IMR-90 (cell line): ENCODE measurements around the gene ZDHHC1. TPM values are rescaled to one million over a fixed set of nuclear protein-coding genes. Genes with fewer than 3 reads are reported as not detected.

Experiments
- ATAC-seq: fragments of 200-7000 bp; cut with Tn5 transposase; 2 replicates; pipeline ENCODE4 v1.9.1; 2020; ENCODE audit warnings: low read depth, mild to moderate bottlenecking, moderate library complexity
- BruUV-seq: library from RNA; stranded (reverse); fragments of 400-500 nt; replicated peaks from 2 replicates; lab custom pipeline; 2021; lab: Mats Ljungman, UMichigan
- CTCF ChIA-PET: fragments of 300-600 bp; formaldehyde crosslinking; extraction: SDS; loops from one replicate; lab custom pipeline; 2021; ENCODE audit warnings: antibody characterized with exemption; lab: Yijun Ruan, JAX
- POLR2A ChIA-PET: fragments of 300-600 bp; sonication (Branson Sonifier 250); formaldehyde crosslinking; loops from one replicate; lab custom pipeline; 2022; ENCODE audit warnings: antibody characterized with exemption; ENCODE audit not compliant: unreplicated experiment; lab: Charles Lee
- DNase-seq: peaks from one replicate; pipeline ENCODE4 v3.0.0; 2013
- H2AFZ ChIP-seq: replicated peaks from 2 replicates; pipeline ENCODE3; 2013; ENCODE audit warnings: low read length, mild to moderate bottlenecking; ENCODE audit not compliant: poor library complexity
- H2AK5ac ChIP-seq: 2 replicates; pipeline ENCODE4 v1.6.1; 2013; ENCODE audit warnings: low read depth, low read length, inconsistent platforms
- H2AK9ac ChIP-seq: replicated peaks from 2 replicates; pipeline ENCODE3; 2013; ENCODE audit warnings: mild to moderate bottlenecking, low read depth, low read length, moderate library complexity; ENCODE audit not compliant: poor library complexity
- H2BK120ac ChIP-seq: 2 replicates; pipeline ENCODE4 v1.6.1; 2013; ENCODE audit warnings: low read depth, low read length, inconsistent platforms
- H2BK15ac ChIP-seq: 3 replicates; pipeline ENCODE4 v1.6.1; 2013; ENCODE audit warnings: low read depth, low read length, inconsistent platforms
- H2BK20ac ChIP-seq: 2 replicates; pipeline ENCODE4 v1.6.1; 2013; ENCODE audit warnings: low read depth, mild to moderate bottlenecking, inconsistent platforms, low read length, moderate library complexity
- H2BK5ac ChIP-seq: 2 replicates; pipeline ENCODE4 v1.6.1; 2013; ENCODE audit warnings: mild to moderate bottlenecking, low read depth, low read length, inconsistent platforms; ENCODE audit not compliant: poor library complexity, severe bottlenecking
- H3K14ac ChIP-seq: replicated peaks from 2 replicates; pipeline ENCODE4 v1.6.1; 2013; ENCODE audit warnings: low read depth, low read length, inconsistent platforms
- H3K18ac ChIP-seq: 2 replicates; pipeline ENCODE4 v1.6.1; 2013; ENCODE audit warnings: low read depth, low read length, control low read depth
- H3K23ac ChIP-seq: 2 replicates; pipeline ENCODE4 v1.6.1; 2013; ENCODE audit warnings: low read depth, low read length, inconsistent platforms
- H3K27ac ChIP-seq: 2 replicates; pipeline ENCODE4 v1.5.1; 2013; ENCODE audit warnings: mild to moderate bottlenecking, control low read depth, low read length; ENCODE audit not compliant: insufficient read depth
- H3K27me3 ChIP-seq: 2 replicates; pipeline ENCODE4 v1.6.1; 2013; ENCODE audit warnings: low read length; ENCODE audit not compliant: control insufficient read depth, insufficient read depth
- H3K36me3 ChIP-seq: 2 replicates; pipeline ENCODE4 v1.6.1; 2013; ENCODE audit warnings: low read length, mixed read lengths; ENCODE audit not compliant: control insufficient read depth, insufficient read depth
- H3K4ac ChIP-seq: 2 replicates; pipeline ENCODE4 v1.6.1; 2013; ENCODE audit warnings: low read depth, low read length, inconsistent platforms
- H3K4me1 ChIP-seq: 2 replicates; pipeline ENCODE4 v1.6.1; 2013; ENCODE audit warnings: low read length, mixed read lengths; ENCODE audit not compliant: control insufficient read depth, insufficient read depth
- H3K4me2 ChIP-seq: 2 replicates; pipeline ENCODE4 v1.6.1; 2013; ENCODE audit warnings: low read depth, mild to moderate bottlenecking, control low read depth, low read length, moderate library complexity
- H3K4me3 ChIP-seq: 2 replicates; pipeline ENCODE4 v1.5.1; 2013; ENCODE audit warnings: low read depth, mild to moderate bottlenecking, control low read depth, low read length, moderate library complexity; ENCODE audit not compliant: insufficient read depth
- H3K56ac ChIP-seq: 2 replicates; pipeline ENCODE4 v1.6.1; 2013; ENCODE audit warnings: low read length, inconsistent platforms; ENCODE audit not compliant: insufficient read depth; ENCODE audit errors: extremely low read depth
- H3K79me1 ChIP-seq, 2 experiments: 2 replicates each; pipeline ENCODE4 v1.6.1; 2013; ENCODE audit warnings: low read length in 2 of 2, inconsistent platforms in 1 of 2, low read depth in 1 of 2
- H3K9ac ChIP-seq: 2 replicates; pipeline ENCODE4 v1.6.1; 2013; ENCODE audit warnings: low read depth, low read length, control low read depth
- H3K9me1 ChIP-seq: 2 replicates; pipeline ENCODE4 v1.6.1; 2013; ENCODE audit warnings: low read length, inconsistent platforms; ENCODE audit not compliant: insufficient read depth
- H3K9me3 ChIP-seq: 2 replicates; pipeline ENCODE4 v1.6.1; 2013; ENCODE audit warnings: low read length; ENCODE audit not compliant: control insufficient read depth, insufficient read depth
- H4K20me1 ChIP-seq: 2 replicates; pipeline ENCODE4 v1.6.1; 2013; ENCODE audit warnings: low read length, inconsistent platforms; ENCODE audit not compliant: insufficient read depth
- H4K5ac ChIP-seq: 2 replicates; pipeline ENCODE4 v1.6.1; 2013; ENCODE audit warnings: mild to moderate bottlenecking, low read depth, low read length, control low read depth
- H4K8ac ChIP-seq, 2 experiments: 2 replicates each; pipeline ENCODE4 v1.6.1; 2013; ENCODE audit warnings: low read depth in 2 of 2, low read length in 2 of 2, control low read depth in 1 of 2, inconsistent platforms in 1 of 2
- H4K91ac ChIP-seq: 2 replicates; pipeline ENCODE4 v1.6.1; 2013; ENCODE audit warnings: low read depth, low read length, inconsistent platforms; ENCODE audit not compliant: insufficient read depth
- BHLHE40 ChIP-seq: fragments of 150-350 bp; IDR thresholded peaks from 2 replicates; pipeline ENCODE4 v1.6.1; 2016; ENCODE audit warnings: mild to moderate bottlenecking, low read depth, low read length
- CHD1 ChIP-seq: IDR thresholded peaks from 2 replicates; pipeline ENCODE4 v1.6.1; 2012; ENCODE audit warnings: low read depth, low read length, improper control_type of control experiment
- FOS ChIP-seq: fragments of 150-350 bp; IDR thresholded peaks from 2 replicates; pipeline ENCODE4 v1.6.1; 2016; ENCODE audit warnings: low read depth, low read length
- MAFK ChIP-seq: IDR thresholded peaks from 2 replicates; pipeline ENCODE4 v1.6.1; 2012; ENCODE audit warnings: low read depth, low read length, improper control_type of control experiment
- MAZ ChIP-seq: IDR thresholded peaks from 2 replicates; pipeline ENCODE4 v1.6.1; 2012; ENCODE audit warnings: low read depth, mild to moderate bottlenecking, low read length, improper control_type of control experiment, moderate library complexity, borderline replicate concordance
- NFE2L2 ChIP-seq: fragments of 150-350 bp; IDR thresholded peaks from 2 replicates; pipeline ENCODE4 v1.6.1; 2016; ENCODE audit warnings: low read depth, mild to moderate bottlenecking, low read length
- POLR2A ChIP-seq: IDR thresholded peaks from 2 replicates; pipeline ENCODE4 v1.6.1; 2012; ENCODE audit warnings: mild to moderate bottlenecking, low read depth, low read length
- WGBS, 2 experiments: methylation state at CpG; one replicate each; pipeline versions ENCODE4 v1.1.5 to v1.1.7; 2013; ENCODE audit warnings: missing lambda C conversion rate in 2 of 2; ENCODE audit not compliant: insufficient read length in 1 of 2; ENCODE audit errors: extremely low coverage in 2 of 2; 5-methylcytosine and 5-hydroxymethylcytosine counted together
- dilution Hi-C: fragments of 300-500 bp; cut with HindIII; formaldehyde crosslinking; loops from one replicate; pipeline ENCODE4 v1.14.3; 2018; ENCODE audit warnings: low sequenced_read_pairs; ENCODE audit not compliant: unreplicated experiment
- in situ Hi-C: fragments of 300-500 bp; cut with MboI; formaldehyde crosslinking; loops from 3 replicates; pipeline ENCODE4 v1.14.3; 2019; ENCODE audit warnings: low sequenced_read_pairs, inconsistent platforms, mixed read lengths
- intact Hi-C: fragments of 100-400 bp; cut with micrococcal nuclease; formaldehyde crosslinking; loops from 2 replicates; pipeline ENCODE4 v1.10.0; 2022
- polyA plus RNA-seq, 3 experiments: library from polyadenylated mRNA; depleted of rRNA; stranded (reverse); fragments of >200 nt; gene quantifications; 2 replicates each; pipeline ENCODE4 v1.2.3, GENCODE V29; 2012; ENCODE audit warnings: low replicate concordance in 1 of 3
- total RNA-seq: library from RNA; depleted of rRNA; stranded (reverse); fragments of >200 nt; gene quantifications from 2 replicates; pipeline ENCODE4 v1.2.3, GENCODE V29; 2012
- TF ChIP-seq, protein P1 (sequence below): conservative IDR thresholded peaks from 2 replicates; pipeline ENCODE4 v1.5.1; 2012; ENCODE audit warnings: mild to moderate bottlenecking, low read depth, low read length, improper control_type of control experiment
- TF ChIP-seq, protein P2 (sequence below): fragments of 150-350 bp; IDR thresholded peaks from 2 replicates; pipeline ENCODE4 v1.6.1; 2017; ENCODE audit warnings: mild to moderate bottlenecking, antibody characterized with exemption, low read length, low read depth

ZDHHC1 gene
- total and polyA plus RNA-seq, 2 of the 4 experiments (the other 2 are of a cell fraction), result 2.0 to 5.9 TPM

DNA sequence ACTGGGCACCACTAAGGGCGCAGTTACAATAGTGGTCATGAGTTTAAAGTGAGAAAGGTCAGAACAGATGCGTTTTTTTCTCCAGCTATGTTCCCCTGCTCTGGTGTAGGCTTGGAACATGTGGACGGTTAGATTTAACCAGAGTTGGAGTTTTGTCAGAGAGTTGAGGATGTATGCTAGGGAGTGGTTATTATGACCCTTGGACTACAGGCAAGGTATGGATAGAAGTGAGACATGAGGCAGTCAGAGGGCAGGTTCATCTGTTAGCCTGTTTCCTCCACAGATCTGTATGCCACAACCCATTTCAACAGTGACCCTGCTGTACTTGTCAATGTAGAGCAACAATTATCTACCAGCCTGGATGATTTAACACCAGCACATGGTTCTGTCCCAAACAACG lies 45.6 kb downstream of the ZDHHC1 start:
- Histone ChIP-seq H2BK15ac (no peak overlapping the region), H3K27me3 (peaks cover 26% of the 10 kb centered on the region), H3K4me1 (peaks cover 3% of the 10 kb centered on the region; the same call in 1 of the 2 replicates), H3K18ac (no peak overlapping the region), H3K9me1 (no peaks in the 10 kb centered on the region), H3K4me2 (no peak overlapping the region), H3K9me3 (no peaks in the 10 kb centered on the region), H2BK120ac (no peak overlapping the region), H2BK20ac (no peak overlapping the region), H4K91ac (no peak overlapping the region), H4K8ac (no peak overlapping the region), H3K79me1 (no peaks in the 10 kb centered on the region), H3K9ac (no peak overlapping the region), H2BK5ac (no peak overlapping the region), H3K27ac (no peak overlapping the region), H4K20me1 (no peaks in the 10 kb centered on the region), H3K14ac (no peak overlapping the region), H2AK5ac (no peak overlapping the region), H4K5ac (no peak overlapping the region), H3K56ac (no peak overlapping the region), H3K36me3 (no peaks in the 10 kb centered on the region), H3K4me3 (no peak overlapping the region), H3K4ac (no peak overlapping the region), H2AFZ (no peak overlapping the region), H3K23ac (no peak overlapping the region), H2AK9ac (no peak overlapping the region)
- ChIA-PET POLR2A (no interaction called here), CTCF (no interaction called here)
- DNase-seq (no peak), ATAC-seq (no peak)
- dilution Hi-C loops (no loop called here), in situ Hi-C loops (no loop called here), intact Hi-C loops (loop anchor here (5.0 kb wide), 1 partner anchor 97 kb away; no protein-coding TSS in a partner anchor)
- WGBS, 2 experiments, result 85% methylated on average over 2 of the region's 4 CpGs; no CpG with 5 or more reads in 1 of the 2 experiments
- TF ChIP-seq CHD1 (no peak), POLR2A (no peak), MAFK (no peak), FOS (no peak), MAZ (no peak), NFE2L2 (no peak), BHLHE40 (no peak)
- TF ChIP-seq, protein P1, sequence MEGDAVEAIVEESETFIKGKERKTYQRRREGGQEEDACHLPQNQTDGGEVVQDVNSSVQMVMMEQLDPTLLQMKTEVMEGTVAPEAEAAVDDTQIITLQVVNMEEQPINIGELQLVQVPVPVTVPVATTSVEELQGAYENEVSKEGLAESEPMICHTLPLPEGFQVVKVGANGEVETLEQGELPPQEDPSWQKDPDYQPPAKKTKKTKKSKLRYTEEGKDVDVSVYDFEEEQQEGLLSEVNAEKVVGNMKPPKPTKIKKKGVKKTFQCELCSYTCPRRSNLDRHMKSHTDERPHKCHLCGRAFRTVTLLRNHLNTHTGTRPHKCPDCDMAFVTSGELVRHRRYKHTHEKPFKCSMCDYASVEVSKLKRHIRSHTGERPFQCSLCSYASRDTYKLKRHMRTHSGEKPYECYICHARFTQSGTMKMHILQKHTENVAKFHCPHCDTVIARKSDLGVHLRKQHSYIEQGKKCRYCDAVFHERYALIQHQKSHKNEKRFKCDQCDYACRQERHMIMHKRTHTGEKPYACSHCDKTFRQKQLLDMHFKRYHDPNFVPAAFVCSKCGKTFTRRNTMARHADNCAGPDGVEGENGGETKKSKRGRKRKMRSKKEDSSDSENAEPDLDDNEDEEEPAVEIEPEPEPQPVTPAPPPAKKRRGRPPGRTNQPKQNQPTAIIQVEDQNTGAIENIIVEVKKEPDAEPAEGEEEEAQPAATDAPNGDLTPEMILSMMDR, result no peak
- TF ChIP-seq, protein P2, sequence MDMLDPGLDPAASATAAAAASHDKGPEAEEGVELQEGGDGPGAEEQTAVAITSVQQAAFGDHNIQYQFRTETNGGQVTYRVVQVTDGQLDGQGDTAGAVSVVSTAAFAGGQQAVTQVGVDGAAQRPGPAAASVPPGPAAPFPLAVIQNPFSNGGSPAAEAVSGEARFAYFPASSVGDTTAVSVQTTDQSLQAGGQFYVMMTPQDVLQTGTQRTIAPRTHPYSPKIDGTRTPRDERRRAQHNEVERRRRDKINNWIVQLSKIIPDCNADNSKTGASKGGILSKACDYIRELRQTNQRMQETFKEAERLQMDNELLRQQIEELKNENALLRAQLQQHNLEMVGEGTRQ, result no peak
- no TSS peak for BruUV-seq
